GM18870 (cell line): ENCODE data around the gene DNAJC22.

Source experiments
- ATAC-seq: cut with Tn5 transposase; IDR thresholded peaks from one replicate; pipeline ENCODE4 v1.9.1; 2021; ENCODE audit warnings: moderate library complexity; ENCODE audit not compliant: unreplicated experiment

The DNAJC22 gene

DNA sequence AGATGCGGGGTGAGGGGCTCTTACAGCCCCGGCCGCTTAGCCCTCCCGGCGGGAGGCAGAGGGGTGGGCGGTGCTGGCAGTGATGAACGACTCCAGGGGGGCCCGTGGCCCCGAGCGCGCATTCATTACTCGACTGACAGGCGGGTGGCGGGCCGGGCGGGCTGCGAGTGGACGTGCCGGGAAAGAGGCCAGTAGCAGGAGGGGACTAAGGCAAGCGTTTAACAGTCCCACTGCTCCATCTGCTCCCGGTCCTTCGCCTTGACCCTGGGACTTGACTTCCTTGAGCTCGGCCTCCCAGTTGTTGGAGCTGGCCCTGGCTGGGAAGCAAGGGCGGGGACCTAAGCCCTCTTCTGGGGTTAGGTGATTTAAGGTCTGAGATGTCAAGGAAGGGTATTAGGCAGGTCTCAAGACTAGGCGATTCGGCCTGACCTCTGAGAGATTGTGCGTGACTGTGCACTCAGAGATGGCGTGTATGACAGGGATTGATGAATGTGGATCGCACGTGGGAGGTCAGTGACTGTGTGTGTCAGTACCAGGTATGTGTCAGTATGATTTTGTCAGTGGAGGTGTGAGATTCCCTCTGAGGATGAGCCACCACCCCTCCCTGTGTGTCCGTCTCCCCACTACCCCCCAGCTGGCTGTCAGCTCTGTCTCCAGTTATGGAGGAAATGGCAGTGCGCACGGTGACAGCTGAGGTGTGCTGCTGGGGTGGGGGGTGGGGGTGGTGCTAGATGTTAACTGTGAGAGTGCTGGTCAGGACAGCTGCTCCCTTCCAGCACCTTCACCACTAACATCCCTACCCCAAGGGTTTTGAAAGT, 3.6 kb upstream of the DNAJC22 start:
- ATAC-seq, result peak; percentile 12

DNA sequence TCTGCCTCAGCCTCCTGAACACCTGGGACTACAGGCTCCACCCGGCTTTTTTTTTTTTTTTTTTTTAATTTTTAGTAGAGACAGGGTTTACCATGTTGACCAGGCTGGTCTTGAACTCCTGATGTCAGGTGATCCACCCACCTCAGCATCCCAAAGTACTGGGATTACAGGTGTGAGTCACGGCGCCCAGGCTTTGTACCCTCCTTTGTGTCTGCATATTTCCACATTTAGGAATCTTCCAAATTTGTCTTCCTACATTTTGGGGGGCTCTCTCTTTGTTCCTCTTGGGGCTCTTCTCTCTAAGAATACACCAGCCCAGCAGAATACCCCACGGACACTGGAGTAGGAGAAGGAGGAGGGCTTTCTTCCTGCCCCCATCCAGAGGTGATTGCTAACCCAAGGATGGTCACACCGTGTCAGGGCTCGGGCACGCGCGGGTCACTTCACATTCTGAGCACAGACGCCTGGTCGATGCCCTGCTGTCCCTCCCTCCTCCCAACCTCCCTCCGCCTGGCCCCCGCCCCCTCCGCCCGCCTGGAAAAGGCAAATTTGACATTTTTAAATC, 2.1 kb upstream of the DNAJC22 start:
- ATAC-seq, result no peak

- ATAC-seq, result no peak
Observed at GRCh38 chr12:49345051-49345824, 1.4 kb upstream of the DNAJC22 start.

- no peak for ATAC-seq
Observed at GRCh38 chr12:49345825-49346658, 646 bp upstream of the DNAJC22 start.

- no peak for ATAC-seq
Observed at GRCh38 chr12:49347311-49348193, 864 bp downstream of the DNAJC22 start.

DNA sequence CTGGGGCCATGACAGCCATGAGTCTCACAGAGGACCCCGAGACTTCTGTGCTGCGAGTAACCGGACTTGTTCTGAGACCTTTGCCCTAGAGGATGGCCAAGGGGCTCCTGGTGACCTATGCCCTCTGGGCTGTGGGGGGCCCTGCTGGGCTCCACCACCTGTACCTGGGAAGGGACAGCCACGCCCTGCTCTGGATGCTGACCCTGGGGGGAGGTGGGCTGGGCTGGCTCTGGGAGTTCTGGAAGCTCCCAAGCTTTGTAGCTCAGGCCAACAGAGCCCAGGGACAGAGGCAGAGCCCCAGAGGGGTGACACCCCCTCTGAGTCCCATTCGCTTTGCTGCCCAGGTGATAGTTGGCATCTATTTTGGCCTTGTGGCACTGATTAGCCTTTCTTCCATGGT, 2.1 kb downstream of the DNAJC22 start:
- no peak for ATAC-seq

- ATAC-seq, result no peak
Observed at GRCh38 chr12:49349266-49349665, 2.6 kb downstream of the DNAJC22 start.

DNA sequence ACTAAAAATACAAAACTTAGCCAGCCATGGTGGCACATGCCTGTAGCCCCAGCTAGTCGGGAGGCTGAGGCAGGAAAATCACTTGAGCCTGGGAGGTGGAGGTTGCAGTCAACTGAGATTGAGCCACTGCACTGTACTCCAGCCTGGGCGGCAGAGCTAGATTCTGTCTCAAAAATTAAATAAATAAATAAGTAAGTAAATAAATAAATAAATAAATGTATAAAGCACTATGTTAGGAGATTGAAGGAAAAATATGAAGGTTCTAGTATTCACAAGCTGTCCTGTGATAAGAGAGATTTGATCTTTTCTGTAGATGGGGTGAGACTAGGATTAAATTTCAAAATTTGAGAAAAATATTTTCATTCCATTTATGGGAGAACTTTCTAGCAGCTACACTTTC, 5.7 kb downstream of the DNAJC22 start:
- no peak for ATAC-seq

DNA sequence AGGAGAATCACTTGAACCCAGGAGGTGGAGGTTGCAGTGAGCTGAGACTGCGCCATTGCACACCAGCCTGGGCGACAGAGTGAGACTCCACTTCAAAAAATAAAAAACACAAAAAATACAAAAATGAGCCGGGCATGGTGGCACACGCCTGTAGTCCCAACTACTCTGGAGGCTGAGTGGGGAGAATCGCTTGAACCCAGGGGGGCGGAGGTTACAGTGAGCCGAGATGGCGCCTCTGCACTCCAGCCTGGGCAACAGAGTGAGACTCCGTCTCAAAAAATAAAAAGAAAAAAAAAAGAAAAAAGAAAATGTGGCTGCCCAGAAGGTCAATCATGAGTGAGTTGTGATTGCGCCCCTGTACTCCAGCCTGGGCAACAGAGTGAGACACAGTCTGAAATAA, 9.2 kb downstream of the DNAJC22 start:
- no peak for ATAC-seq

- ATAC-seq, result no peak
Observed at GRCh38 chr12:49357103-49357678, 10.5 kb downstream of the DNAJC22 start.

DNA sequence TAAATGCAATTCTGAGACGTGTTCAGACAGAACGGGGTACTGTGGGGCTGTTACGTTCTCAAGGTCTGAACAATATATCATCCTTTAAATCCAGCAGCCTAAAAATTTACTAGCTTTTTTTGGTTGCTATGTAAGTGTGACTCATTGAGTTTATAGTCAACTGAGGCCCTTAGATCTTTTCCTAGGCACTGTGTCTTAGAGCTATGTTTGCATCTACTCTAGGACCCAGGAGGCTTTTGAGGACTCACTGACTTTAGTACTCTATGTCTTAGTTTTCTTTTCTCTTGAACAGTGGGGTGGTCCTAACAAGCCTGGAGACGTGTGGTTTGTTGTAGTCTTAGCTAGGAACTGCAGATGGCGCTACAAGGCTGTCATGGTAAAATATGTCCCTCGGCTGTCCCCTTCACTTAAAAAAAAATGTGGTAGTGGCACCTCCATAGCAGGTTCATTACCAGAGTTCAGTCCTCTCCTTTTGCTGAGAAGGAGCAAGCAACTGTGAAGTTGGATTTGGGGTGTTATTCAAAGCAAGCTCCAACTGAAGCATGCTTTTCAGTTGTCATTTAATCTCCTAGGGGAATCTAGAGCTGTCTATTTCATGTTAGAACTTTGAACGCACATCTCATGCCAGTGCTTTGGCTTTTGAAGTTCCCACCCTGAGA, 11.9 kb downstream of the DNAJC22 start:
- ATAC-seq, result no peak

DNA sequence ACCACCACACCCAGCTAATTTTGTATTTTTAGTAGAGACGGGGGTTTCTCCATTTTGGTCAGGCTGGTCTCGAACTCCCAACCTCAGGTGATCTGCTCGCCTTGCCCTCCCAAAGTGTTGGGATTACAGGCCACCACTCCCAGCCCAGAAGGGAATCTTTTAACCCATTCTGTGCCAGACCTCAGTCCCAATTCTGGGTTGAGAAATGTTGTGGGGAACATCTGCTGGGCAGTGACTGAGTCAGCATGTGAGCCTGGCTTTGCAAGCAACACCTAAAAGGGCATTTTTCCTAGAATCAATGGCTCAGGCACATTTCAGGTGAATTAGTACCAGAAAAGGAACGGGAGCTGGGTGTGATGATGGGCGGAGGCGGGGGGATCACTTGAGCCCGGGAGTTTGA, 13.0 kb downstream of the DNAJC22 start:
- ATAC-seq, result no peak

- no peak for ATAC-seq
Observed at GRCh38 chr12:49362077-49362476, 15.4 kb downstream of the DNAJC22 start.

DNA sequence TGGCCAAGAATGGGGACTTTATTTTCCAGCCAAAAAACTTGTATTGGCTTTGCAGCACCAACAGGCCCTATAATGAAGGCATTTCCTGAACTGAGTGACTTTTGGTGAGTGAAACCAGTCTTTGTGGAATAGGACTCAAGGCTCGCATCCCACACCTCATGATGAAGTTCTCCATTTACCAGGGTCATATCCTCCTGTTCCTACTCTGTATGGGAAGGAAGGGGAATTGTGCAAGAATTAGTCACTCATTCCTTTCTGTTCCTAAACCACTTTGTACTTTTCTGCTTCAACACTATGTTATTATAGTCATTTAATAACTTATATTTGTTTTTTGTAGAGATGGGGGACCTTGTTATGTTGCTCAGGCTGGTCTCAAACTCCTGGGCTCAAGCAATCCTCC, 18.3 kb downstream of the DNAJC22 start:
- ATAC-seq, result no peak

DNA sequence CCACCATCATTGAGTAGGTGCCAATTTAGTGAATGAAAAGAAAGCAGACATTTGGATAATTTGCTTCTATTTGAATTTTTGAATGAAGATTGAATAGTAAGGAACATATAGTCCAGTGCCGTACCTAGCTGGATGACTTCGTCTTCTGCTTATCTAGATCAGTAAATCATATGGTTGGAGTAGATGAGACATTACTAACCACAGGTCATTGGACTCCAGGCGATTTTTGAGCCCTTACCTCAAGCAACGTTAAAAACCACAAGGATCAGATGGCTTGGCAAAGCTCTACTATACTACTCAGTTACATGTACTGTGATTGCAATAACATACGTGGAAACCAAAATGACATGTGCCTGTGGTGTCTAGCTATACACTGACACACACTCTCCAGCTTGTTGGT, 18.9 kb downstream of the DNAJC22 start:
- no peak for ATAC-seq

GRCh38 chr12:49366096-49366651, 19.5 kb downstream of the DNAJC22 start:
- no peak for ATAC-seq

DNA sequence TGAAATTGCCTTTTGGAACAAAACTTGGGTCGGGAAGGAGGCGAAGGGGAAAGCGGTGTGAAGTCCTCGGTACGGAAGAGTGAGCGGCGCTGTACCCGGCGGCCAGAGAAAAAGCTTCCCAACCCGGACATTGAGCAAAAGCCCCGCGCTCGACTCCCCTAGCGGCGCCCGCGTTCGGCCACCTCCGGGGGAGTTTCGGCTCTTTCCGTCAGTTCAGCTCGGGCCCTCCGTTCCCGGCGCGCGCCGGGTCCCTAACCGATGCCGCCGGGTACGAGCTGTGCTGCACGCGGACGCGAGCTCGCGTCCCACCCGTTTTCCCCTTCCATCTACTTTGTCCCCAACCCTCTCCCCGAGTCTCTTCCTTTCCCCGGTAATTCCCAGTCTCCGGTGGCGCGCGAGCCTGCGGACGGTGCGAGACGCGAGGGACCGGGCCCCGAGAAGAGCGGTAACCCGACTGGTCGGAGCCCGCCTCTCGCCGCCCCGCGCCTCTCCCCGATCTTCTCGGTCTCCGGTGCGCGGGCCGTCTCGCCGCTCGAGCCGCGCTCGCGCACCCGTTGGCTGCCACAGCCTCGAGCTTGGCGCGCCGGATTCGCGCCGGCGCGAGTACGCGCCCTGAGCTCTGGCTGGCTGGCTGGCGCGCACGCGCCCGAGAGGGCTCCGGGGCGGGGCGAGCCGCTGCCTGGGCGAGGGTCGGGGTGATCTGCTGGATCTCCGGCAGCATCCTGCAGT, 20.1 kb downstream of the DNAJC22 start:
- no peak for ATAC-seq
